ENCODE data around the gene PLXNA4.

DNA sequence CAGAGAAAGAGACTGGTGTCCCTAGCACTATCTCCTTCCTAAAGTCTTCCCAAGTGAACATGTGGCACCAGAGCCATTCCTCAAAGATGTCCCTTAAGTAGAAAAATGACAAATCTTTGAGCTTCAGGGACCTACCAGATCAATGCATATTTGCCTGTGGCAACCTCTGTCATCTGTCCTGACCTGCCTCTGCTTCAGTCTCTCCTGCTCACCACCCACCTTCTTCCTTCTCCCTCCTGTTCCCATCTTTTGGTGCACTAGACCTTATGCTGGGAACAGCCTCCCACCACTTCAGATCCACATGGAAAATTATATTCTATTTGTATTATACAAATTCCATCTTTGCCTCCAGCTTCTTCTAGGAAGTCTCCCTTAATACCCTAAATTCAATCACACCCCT lies 386.4 kb downstream of the PLXNA4 start:
- TF ChIP-seq, protein P1, sequence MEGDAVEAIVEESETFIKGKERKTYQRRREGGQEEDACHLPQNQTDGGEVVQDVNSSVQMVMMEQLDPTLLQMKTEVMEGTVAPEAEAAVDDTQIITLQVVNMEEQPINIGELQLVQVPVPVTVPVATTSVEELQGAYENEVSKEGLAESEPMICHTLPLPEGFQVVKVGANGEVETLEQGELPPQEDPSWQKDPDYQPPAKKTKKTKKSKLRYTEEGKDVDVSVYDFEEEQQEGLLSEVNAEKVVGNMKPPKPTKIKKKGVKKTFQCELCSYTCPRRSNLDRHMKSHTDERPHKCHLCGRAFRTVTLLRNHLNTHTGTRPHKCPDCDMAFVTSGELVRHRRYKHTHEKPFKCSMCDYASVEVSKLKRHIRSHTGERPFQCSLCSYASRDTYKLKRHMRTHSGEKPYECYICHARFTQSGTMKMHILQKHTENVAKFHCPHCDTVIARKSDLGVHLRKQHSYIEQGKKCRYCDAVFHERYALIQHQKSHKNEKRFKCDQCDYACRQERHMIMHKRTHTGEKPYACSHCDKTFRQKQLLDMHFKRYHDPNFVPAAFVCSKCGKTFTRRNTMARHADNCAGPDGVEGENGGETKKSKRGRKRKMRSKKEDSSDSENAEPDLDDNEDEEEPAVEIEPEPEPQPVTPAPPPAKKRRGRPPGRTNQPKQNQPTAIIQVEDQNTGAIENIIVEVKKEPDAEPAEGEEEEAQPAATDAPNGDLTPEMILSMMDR (IDR thresholded peaks at IDR 0.05) = no peak
- TF ChIP-seq POLR2A (IDR thresholded peaks at IDR 0.05) (no peak), POLR2AphosphoS5 (IDR thresholded peaks at IDR 0.05) (no peak)

Data from prostate gland (tissue), 2 donors.